ENCODE results near the gene BORCS5.

DNA sequence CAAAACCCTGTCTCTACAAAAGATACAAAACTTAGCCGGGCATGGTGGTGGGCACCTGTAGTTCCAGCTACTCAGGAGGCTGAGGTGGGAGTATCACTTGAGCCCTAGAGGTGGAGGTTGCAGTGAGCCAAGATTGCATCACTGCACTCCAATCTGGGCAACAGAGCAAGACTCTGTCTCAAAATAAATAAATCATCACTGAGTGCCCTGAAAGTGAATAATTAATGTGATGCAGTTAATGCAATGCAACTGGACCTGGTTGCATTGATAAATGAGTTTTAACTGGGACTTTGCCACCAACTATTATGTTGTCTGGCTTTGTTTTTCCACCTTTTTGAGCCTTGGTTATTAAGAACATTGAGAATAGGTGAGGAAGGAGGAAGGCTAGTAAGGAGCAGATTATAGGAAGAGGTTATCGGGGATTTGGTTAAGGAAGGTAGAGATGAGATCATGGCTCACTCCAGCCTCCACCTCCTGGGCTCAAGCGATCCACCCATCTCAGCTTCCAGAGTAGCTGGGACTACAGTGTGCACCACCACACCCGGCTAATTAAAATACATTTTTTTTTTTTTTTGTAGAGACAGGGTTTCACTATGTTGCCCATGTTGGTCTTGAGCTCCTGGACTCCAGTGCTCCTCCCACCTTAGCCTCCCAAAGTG lies 8.0 kb downstream of the BORCS5 start:
- TF ChIP-seq, protein P1, sequence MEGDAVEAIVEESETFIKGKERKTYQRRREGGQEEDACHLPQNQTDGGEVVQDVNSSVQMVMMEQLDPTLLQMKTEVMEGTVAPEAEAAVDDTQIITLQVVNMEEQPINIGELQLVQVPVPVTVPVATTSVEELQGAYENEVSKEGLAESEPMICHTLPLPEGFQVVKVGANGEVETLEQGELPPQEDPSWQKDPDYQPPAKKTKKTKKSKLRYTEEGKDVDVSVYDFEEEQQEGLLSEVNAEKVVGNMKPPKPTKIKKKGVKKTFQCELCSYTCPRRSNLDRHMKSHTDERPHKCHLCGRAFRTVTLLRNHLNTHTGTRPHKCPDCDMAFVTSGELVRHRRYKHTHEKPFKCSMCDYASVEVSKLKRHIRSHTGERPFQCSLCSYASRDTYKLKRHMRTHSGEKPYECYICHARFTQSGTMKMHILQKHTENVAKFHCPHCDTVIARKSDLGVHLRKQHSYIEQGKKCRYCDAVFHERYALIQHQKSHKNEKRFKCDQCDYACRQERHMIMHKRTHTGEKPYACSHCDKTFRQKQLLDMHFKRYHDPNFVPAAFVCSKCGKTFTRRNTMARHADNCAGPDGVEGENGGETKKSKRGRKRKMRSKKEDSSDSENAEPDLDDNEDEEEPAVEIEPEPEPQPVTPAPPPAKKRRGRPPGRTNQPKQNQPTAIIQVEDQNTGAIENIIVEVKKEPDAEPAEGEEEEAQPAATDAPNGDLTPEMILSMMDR (IDR thresholded peaks at IDR 0.05; ENCODE audit: low read depth, low read length, poor library complexity, severe bottlenecking), result no peak
- no peak for TF ChIP-seq EZH2phosphoT487 (IDR thresholded peaks at IDR 0.05; ENCODE audit: borderline replicate concordance, low read length)
